GM18858 (cell line): ENCODE results near the gene FAM236D.
"Not testable (repeated sequence)": the region's sequence is repeated elsewhere in the genome, so short reads cannot be mapped to it uniquely, and the experiment has no call there.

Experiments used
- ATAC-seq: cut with Tn5 transposase; IDR thresholded peaks from one replicate; pipeline ENCODE4 v1.9.1; 2021; ENCODE audit not compliant: unreplicated experiment

FAM236D gene

GRCh38 chrX:72808110-72808509 is at the start of gene FAM236D:
TSS of gene FAM236D (minus strand) at chrX:72808210. CDS start at chrX:72808110, 100 bp downstream.
- ATAC-seq: not testable (repeated sequence)

DNA sequence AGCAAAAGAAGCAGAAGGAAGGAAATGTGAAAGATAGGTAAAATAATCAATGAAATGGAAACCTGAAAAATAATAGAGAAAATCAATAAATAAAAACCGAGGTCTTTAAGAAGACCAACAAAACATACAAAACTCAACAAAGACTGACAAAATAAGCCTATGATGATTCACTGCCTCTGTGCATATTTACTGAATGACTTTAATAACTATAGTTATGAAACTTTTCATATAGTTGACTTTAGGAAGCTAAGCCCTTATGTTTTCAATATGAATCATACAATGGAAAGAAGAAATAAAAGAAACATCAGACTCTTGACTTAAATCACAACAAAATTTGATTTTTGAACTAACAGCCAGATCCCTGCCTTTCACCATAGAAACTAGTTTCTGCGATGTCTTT is 29.5 kb upstream of the FAM236D start:
- not testable (repeated sequence) for ATAC-seq

DNA sequence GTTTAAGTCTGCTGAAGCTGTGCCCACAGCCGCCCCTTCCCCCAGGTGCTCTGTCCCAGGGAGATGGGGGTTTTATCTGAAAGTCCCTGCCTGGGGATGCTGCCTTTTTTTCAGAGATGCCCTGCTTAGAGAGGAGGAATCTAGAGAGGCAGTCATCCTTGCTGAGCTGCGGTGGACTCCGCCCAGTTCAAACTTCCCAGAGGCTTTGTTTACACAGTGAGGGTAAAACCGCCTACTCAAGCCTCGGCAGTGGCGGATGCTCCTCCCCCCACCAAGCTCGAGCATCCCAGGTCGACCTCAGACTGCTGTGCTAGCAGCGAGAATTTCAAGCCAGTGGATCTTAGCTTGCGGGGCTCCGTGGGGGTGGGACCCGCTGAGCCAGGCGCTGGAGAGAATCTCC is 22.7 kb upstream of the FAM236D start:
- ATAC-seq: not testable (repeated sequence)

DNA sequence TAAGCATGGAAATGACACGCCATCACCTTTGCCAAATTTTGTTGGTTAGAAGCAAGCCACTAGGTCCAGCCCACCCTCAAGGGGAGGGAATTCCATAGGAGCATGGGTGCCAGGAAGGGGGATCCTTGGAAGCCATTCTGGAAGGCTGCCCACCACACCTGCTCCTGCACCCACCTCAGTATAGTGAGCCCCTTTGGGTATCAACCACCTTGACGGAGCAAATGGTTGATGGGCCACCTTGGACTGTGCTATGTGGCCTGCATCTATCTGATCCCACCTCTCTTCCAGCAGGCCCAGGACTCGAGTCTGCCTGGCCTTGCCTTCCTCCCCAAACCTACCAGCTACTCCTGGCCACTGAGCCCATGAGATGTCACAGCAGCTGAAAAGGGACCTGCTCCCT is 17.6 kb downstream of the FAM236D start:
- ATAC-seq: not testable (repeated sequence)

GRCh38 chrX:72788142-72788541 is 19.9 kb downstream of the FAM236D start:
- ATAC-seq: not testable (repeated sequence)

DNA sequence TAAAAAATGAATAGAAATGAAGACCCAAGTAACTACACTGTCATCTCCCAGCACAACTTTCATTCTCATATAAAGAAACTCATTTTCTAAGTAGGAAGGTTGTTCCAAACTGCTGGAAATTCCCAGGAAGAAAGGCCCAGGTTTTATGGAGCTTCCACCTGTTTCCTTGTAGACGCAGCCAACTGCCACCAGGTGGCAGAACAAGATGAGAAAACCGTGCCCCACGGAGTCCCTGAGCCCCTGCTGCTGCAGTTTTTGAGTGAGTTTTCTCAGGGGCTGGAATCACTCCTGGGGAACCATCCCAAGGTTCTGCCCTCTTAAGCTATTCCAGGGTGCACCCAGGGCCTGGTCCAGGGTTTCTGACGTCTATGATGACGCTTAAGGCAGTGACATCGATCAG is 24.0 kb downstream of the FAM236D start:
- ATAC-seq: not testable (repeated sequence)

DNA sequence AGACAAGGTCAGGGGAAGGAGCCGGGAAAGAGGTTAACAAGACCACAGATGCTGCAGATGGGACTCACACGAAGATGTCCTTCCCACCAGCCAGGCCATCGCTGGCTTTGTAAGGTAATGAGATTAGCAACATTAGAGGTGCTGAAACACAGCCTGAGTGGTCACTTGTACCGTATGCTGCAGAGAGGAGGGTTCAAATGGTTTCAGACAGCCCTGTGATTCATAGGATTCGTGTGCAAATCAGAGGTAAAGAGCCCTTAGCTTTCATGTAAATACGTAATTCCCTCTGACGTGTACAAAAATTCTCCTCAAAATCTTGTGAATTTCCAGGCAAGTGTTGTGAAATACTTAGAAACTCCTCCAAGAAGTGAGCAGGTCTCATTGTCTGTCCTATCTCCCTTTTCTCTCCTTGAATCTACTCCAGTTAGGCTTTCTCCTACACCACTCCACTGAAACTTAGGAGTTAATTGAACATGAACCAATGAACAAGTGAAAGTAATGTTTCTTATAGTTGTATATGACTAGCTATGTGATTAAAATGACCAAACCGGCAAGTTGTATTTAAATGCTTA is 24.6 kb downstream of the FAM236D start:
- ATAC-seq: not testable (repeated sequence)

DNA sequence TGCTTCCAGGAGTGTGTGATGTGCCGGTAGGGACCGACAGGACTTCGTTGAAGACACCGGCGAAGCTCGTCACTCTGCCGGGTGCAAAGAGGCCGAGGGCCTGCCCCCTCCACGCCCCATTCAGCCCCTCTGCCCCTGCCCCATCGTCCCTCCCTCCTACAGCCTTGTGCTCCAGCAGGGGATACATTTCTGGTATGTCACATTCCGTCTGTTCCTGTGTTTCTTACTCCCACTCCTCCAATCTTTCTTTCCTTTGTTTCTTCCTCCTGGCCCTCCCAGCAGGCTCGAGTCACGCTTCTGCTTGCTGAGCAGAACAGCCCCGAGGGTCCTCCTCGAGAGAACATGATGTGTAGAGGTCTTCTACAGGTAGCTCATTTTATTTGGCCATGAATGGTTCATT is 25.4 kb downstream of the FAM236D start, which contains the start of gene FAM236B:
Gene FAM236B (minus strand): TSS at position 101 of the 400 bp plus-strand sequence. CDS start 100 bp downstream, at position 1.
- not testable (repeated sequence) for ATAC-seq

GRCh38 chrX:72778146-72778545 is 29.9 kb downstream of the FAM236D start:
- not testable (repeated sequence) for ATAC-seq

DNA sequence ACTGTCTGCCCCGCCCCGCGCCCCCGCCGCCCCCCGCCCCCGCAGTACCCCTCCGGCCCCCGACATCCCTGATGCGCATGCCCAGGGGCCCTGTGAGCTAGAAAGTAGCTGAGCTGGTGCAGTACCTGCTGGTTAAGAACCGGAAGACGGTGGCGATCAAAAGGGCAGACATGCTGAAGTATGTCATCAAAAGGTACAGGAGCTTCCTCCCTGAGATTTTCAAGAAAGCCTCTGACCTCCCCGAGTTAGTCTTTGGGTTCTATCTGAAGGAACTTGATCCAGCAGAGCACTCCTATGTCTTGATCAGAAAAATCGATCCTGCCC is 30.6 kb downstream of the FAM236D start:
- ATAC-seq: peak; percentile 83

DNA sequence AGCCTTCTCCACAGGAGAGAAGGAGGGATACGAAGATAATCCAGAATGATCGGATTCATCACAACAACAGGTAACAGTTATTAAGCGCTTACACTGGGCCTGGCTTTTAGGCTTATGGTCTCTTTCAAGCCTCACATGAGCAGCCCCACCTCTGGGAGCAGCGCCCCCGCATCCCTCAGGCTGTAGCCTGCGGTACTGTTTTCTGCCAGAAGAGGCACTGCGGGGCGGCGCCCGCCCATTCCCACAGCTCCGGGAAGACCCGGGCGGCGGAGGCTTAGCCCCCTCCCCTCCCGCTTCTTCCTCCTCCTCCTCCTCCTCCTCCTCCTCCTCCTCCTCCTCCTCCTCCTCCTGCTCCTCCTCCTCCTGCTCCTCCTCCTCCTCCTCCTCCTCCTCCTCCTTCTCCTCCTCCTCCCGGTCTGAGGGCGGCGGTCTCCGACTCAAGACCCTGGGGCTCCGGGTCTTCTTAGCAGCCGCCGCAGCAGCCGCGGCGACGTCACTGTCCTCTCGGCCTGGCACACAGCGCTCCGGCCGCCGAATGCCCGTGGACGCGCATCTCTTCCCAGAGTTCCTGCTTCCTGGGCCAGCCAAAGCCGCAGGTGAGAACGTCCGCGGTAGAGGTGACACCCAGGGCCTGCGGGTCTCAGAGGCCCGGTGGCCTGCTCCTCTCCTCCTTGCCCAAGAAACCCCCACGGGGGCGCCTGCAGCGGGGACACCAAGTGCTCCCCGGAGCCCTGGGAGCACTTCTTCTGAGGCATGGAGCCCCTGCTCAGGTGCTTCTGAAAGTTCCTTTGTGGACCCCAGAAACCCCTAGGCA is 31.1 kb downstream of the FAM236D start, which contains the start of gene DMRTC1B:
Gene DMRTC1B (plus strand): TSS at position 238 of the 814 bp plus-strand sequence. CDS start 68,246 bp downstream, outside the sequence.
- ATAC-seq: peak; percentile 74

GRCh38 chrX:72760454-72760853 is 47.6 kb downstream of the FAM236D start:
- not testable (repeated sequence) for ATAC-seq
